ENCODE measurements around the gene MEAK7.

MEAK7 gene

GRCh38 chr16:84511831-84512230 lies 7.4 kb upstream of the MEAK7 start:
- DNase-seq (ENCODE audit: low spot score): no peak

- peak; percentile 73 for DNase-seq (ENCODE audit: low spot score)
Measured at GRCh38 chr16:84511180-84511800, 6.8 kb upstream of the MEAK7 start.

GRCh38 chr16:84509032-84509950 lies 4.8 kb upstream of the MEAK7 start:
- DNase-seq (ENCODE audit: low spot score): no peak

- DNase-seq (ENCODE audit: low spot score): no peak
Measured at GRCh38 chr16:84508502-84508901, 4.0 kb upstream of the MEAK7 start.

GRCh38 chr16:84507011-84507982 lies 2.8 kb upstream of the MEAK7 start:
- no peak for DNase-seq (ENCODE audit: low spot score)

- DNase-seq (ENCODE audit: low spot score): no peak
Measured at GRCh38 chr16:84505249-84506187, 1.1 kb upstream of the MEAK7 start.

- DNase-seq (ENCODE audit: low spot score): no peak
Measured at GRCh38 chr16:84503751-84504395, 586 bp downstream of the MEAK7 start.

GRCh38 chr16:84502581-84502980 lies 1.9 kb downstream of the MEAK7 start:
- no peak for DNase-seq (ENCODE audit: low spot score)

- DNase-seq (ENCODE audit: low spot score): no peak
Measured at GRCh38 chr16:84502075-84502474, 2.4 kb downstream of the MEAK7 start.

- DNase-seq (ENCODE audit: low spot score): no peak
Measured at GRCh38 chr16:84501077-84501735, 3.3 kb downstream of the MEAK7 start.

GRCh38 chr16:84500531-84500930 lies 3.9 kb downstream of the MEAK7 start:
- DNase-seq (ENCODE audit: low spot score): no peak

- no peak for DNase-seq (ENCODE audit: low spot score)
Measured at GRCh38 chr16:84499638-84500037, 4.8 kb downstream of the MEAK7 start.

- DNase-seq (ENCODE audit: low spot score): no peak
Measured at GRCh38 chr16:84498859-84499620, 5.4 kb downstream of the MEAK7 start.

- DNase-seq (ENCODE audit: low spot score): no peak
Measured at GRCh38 chr16:84498223-84498610, 6.2 kb downstream of the MEAK7 start.

GRCh38 chr16:84497418-84498222 lies 6.8 kb downstream of the MEAK7 start:
- no peak for DNase-seq (ENCODE audit: low spot score)

GRCh38 chr16:84496991-84497390 lies 7.5 kb downstream of the MEAK7 start:
- DNase-seq (ENCODE audit: low spot score): no peak

GRCh38 chr16:84495506-84495905 lies 9.0 kb downstream of the MEAK7 start:
- DNase-seq (ENCODE audit: low spot score): no peak

GRCh38 chr16:84489131-84489530 lies 15.3 kb downstream of the MEAK7 start:
- no peak for DNase-seq (ENCODE audit: low spot score)
